ENCODE measurements around the gene ALMS1.
"Not testable (repeated sequence)": the region's sequence is repeated elsewhere in the genome, so short reads cannot be mapped to it uniquely, and the experiment has no call there.

ALMS1 gene

GRCh38 chr2:73530773-73531172 lies 145.1 kb downstream of the ALMS1 start:
- ATAC-seq: not testable (repeated sequence)

- ATAC-seq: no peak
These were observed 146.7 kb downstream of the ALMS1 start for GRCh38 chr2:73532381-73532780.

- ATAC-seq: no peak
These were observed 150.7 kb downstream of the ALMS1 start for GRCh38 chr2:73536133-73536840.

- not testable (repeated sequence) for ATAC-seq
These were observed 175.2 kb downstream of the ALMS1 start for GRCh38 chr2:73560875-73561274.

GRCh38 chr2:73561422-73561821 lies 175.8 kb downstream of the ALMS1 start:
- no peak for ATAC-seq

- no peak for ATAC-seq
These were observed 179.3 kb downstream of the ALMS1 start for GRCh38 chr2:73564986-73565385.

- no peak for ATAC-seq
These were observed 180.7 kb downstream of the ALMS1 start for GRCh38 chr2:73566288-73566878.

GRCh38 chr2:73575261-73575660 lies 189.6 kb downstream of the ALMS1 start:
- ATAC-seq: no peak

- ATAC-seq: no peak
These were observed 196.7 kb downstream of the ALMS1 start for GRCh38 chr2:73582364-73582763.

- ATAC-seq: no peak
These were observed 202.5 kb downstream of the ALMS1 start for GRCh38 chr2:73588177-73588576.

- no peak for ATAC-seq
These were observed 208.0 kb downstream of the ALMS1 start for GRCh38 chr2:73593680-73594079.

- no peak for ATAC-seq
These were observed 208.6 kb downstream of the ALMS1 start for GRCh38 chr2:73594251-73594650.

GRCh38 chr2:73601780-73602179 lies 216.1 kb downstream of the ALMS1 start:
- ATAC-seq: no peak

- peak; percentile 38 to 62 for ATAC-seq
These were observed 217.5 kb downstream of the ALMS1 start for GRCh38 chr2:73603099-73603588.

GRCh38 chr2:73604589-73604988 lies 219.0 kb downstream of the ALMS1 start:
- ATAC-seq: not testable (repeated sequence)

GRCh38 chr2:73610111-73610510 lies 224.5 kb downstream of the ALMS1 start:
- ATAC-seq: no peak

GRCh38 chr2:73611193-73611592 lies 225.6 kb downstream of the ALMS1 start:
- no peak for ATAC-seq

GRCh38 chr2:73611867-73612266 lies 226.2 kb downstream of the ALMS1 start:
- ATAC-seq: no peak

GRCh38 chr2:73614105-73614504 lies 228.5 kb downstream of the ALMS1 start:
- ATAC-seq: no peak

GRCh38 chr2:73614997-73615396 lies 229.4 kb downstream of the ALMS1 start:
- no peak for ATAC-seq

- not testable (repeated sequence) for ATAC-seq
These were observed 234.3 kb downstream of the ALMS1 start for GRCh38 chr2:73619925-73620324.

GRCh38 chr2:73624036-73624435 lies 238.4 kb downstream of the ALMS1 start:
- not testable (repeated sequence) for ATAC-seq

GRCh38 chr2:73624625-73625024 lies 239.0 kb downstream of the ALMS1 start:
- ATAC-seq: not testable (repeated sequence)

GRCh38 chr2:73626237-73626636 lies 240.6 kb downstream of the ALMS1 start:
- not testable (repeated sequence) for ATAC-seq
